Epithelial cell of proximal tubule (primary cell): Measurements from ENCODE around the gene BRI3. TPM values are rescaled to one million over a fixed set of nuclear protein-coding genes. Genes with fewer than 3 reads are reported as not detected.

Experiments used
- DNase-seq: peaks from one replicate; pipeline ENCODE4 v3.0.0-alpha.2; 2011; ENCODE audit warnings: low read depth
- H3K4me3 ChIP-seq: 2 replicates; pipeline ENCODE4 v1.5.1; 2011; ENCODE audit warnings: low read depth, mild to moderate bottlenecking, low read length
- total RNA-seq: library from RNA; depleted of rRNA; stranded (reverse); fragments of >200 nt; gene quantifications from 2 replicates; pipeline ENCODE4 v1.2.3, GENCODE V29; 2015
- TF ChIP-seq, protein P1 (sequence below): conservative IDR thresholded peaks from 2 replicates; pipeline ENCODE4 v1.5.1; 2012; ENCODE audit warnings: low read depth, mild to moderate bottlenecking, low read length

Gene BRI3
- total RNA-seq, 1 donor from 2014 or later = 20.0 TPM

GRCh38 chr7:98323597-98324322 is 42.3 kb downstream of the BRI3 start:
- no peak for DNase-seq
- TF ChIP-seq, protein P1, sequence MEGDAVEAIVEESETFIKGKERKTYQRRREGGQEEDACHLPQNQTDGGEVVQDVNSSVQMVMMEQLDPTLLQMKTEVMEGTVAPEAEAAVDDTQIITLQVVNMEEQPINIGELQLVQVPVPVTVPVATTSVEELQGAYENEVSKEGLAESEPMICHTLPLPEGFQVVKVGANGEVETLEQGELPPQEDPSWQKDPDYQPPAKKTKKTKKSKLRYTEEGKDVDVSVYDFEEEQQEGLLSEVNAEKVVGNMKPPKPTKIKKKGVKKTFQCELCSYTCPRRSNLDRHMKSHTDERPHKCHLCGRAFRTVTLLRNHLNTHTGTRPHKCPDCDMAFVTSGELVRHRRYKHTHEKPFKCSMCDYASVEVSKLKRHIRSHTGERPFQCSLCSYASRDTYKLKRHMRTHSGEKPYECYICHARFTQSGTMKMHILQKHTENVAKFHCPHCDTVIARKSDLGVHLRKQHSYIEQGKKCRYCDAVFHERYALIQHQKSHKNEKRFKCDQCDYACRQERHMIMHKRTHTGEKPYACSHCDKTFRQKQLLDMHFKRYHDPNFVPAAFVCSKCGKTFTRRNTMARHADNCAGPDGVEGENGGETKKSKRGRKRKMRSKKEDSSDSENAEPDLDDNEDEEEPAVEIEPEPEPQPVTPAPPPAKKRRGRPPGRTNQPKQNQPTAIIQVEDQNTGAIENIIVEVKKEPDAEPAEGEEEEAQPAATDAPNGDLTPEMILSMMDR = no peak
- no peak overlapping the region for H3K4me3 ChIP-seq

DNA sequence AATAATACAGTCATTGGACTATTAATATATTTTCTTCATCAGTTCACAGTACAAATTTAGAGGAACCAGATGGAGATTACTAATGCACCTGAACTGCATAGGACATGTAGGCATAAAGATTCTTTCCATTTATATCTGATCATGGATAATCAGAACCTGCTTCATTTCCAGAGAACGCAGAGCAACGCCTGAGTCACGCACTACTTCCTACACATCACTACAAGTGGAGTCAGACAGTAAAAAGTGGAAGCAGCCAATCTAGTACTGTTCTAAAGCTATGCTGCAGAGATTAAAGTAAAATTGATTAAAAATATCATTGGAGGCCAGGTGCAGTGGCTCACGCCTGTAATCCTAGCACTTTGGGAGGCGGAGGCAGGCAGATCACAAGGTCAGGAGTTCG is 43.3 kb downstream of the BRI3 start:
- H3K4me3 ChIP-seq = no peak overlapping the region
- no peak for DNase-seq
- TF ChIP-seq, protein P1 = no peak

- TF ChIP-seq, protein P1 = no peak
- DNase-seq = no peak
- no peak overlapping the region for H3K4me3 ChIP-seq
Observed at GRCh38 chr7:98329100-98329790, 47.8 kb downstream of the BRI3 start.

GRCh38 chr7:98329791-98330373 is 48.4 kb downstream of the BRI3 start:
- TF ChIP-seq, protein P1 = no peak
- no peak for DNase-seq
- no peak overlapping the region for H3K4me3 ChIP-seq

DNA sequence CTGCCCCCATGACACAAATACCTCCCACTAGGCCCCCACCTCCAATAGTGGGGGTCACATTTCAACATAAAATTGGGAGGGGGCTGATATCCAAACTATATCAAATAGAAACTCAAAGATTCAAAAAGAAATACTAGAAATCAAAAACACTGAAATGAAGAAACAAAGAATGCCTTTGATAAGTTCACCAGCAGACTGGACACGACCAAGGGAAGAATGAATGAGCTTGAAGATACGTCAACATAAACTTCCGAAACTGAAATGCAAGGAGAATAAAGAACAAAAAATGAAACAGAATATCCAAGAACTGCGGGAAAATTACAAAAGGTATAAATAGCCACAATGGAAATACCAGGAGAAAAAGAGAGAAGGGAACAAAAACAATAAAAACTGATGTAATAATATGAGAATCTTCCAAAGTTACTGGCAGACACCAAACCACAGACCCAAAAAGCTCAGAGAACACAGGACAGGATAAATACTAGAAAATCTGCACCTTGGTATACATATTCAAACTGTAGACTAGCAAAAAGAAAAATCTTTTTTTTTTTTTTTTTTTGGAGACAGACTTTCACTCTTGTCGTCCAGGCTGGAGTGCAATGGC is 49.5 kb downstream of the BRI3 start:
- H3K4me3 ChIP-seq = no peak overlapping the region
- TF ChIP-seq, protein P1 = no peak
- DNase-seq = no peak

DNA sequence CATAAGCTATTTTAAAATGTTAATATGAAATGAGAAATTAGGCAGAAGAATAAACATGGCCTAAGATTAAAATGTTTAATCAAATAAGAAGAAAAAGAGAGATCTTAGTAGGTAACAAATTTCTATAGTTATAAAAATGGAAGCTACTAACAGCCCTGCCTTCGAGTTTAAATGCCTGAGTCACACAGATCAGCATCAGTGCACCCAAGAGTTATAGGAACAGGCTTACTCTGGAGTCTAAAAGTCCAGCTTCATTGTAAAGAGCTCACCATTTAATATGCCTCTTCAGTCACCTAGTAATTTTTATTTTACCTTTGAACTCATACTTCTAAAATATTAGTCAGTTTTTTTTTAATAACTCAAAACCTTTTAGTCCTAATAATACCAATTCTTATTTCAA is 52.6 kb downstream of the BRI3 start:
- no peak for DNase-seq
- TF ChIP-seq, protein P1 = no peak
- no peak overlapping the region for H3K4me3 ChIP-seq
